GM12891 (cell line): ENCODE measurements around the gene SLC12A1.
A peak's percentile ranks its signal among the peaks of the same experiment; 100 is the strongest.

Experiments
- DNase-seq: peaks from one replicate; pipeline ENCODE4 v3.0.0; 2011; ENCODE audit warnings: low spot score; ENCODE audit not compliant: insufficient read length
- FAIRE-seq: peaks from 2 replicates; lab custom pipeline; 2011; peaks lifted over from hg19 to GRCh38; lab: Jason Lieb, UNC
- PAX5 ChIP-seq: IDR thresholded peaks from 2 replicates; pipeline ENCODE4 v1.6.1; 2011; ENCODE audit warnings: low read length, moderate library complexity, mild to moderate bottlenecking; ENCODE audit not compliant: insufficient read depth, severe bottlenecking
- POLR2A ChIP-seq: IDR thresholded peaks from 2 replicates; pipeline ENCODE4 v1.6.1; 2011; ENCODE audit warnings: low read depth, low read length, control low read depth
- POLR2AphosphoS5 ChIP-seq: IDR thresholded peaks from 2 replicates; pipeline ENCODE4 v1.6.1; 2011; ENCODE audit warnings: low read depth, low read length, control low read depth
- POU2F2 ChIP-seq: IDR thresholded peaks from 2 replicates; pipeline ENCODE4 v1.6.1; 2011; ENCODE audit warnings: low read depth, mild to moderate bottlenecking, control low read depth, low read length, moderate library complexity
- SPI1 ChIP-seq: IDR thresholded peaks from 2 replicates; pipeline ENCODE4 v1.6.1; 2011; ENCODE audit warnings: low read depth, low read length, control low read depth
- TAF1 ChIP-seq: IDR thresholded peaks from 2 replicates; pipeline ENCODE4 v1.6.1; 2011; ENCODE audit warnings: low read depth, low read length, control low read depth

Gene SLC12A1

GRCh38 chr15:48267766-48268165, 61.7 kb downstream of the SLC12A1 start:
- DNase-seq, result no peak
- FAIRE-seq, result no peak
- no peak for TF ChIP-seq TAF1
- no peak for TF ChIP-seq PAX5
- TF ChIP-seq POLR2AphosphoS5, result no peak
- no peak for TF ChIP-seq SPI1
- no peak for TF ChIP-seq POU2F2
- TF ChIP-seq POLR2A, result no peak

GRCh38 chr15:48273049-48273448, 66.9 kb downstream of the SLC12A1 start:
- DNase-seq, result no peak
- TF ChIP-seq POLR2A (no peak), TAF1 (no peak), PAX5 (no peak), POU2F2 (no peak), POLR2AphosphoS5 (no peak), SPI1 (no peak)
- FAIRE-seq, result no peak

GRCh38 chr15:48278666-48279065, 72.6 kb downstream of the SLC12A1 start:
- DNase-seq (no peak), FAIRE-seq (no peak)
- TF ChIP-seq POLR2AphosphoS5 (no peak), POLR2A (no peak), SPI1 (no peak), POU2F2 (no peak), TAF1 (no peak), PAX5 (no peak)

GRCh38 chr15:48279608-48280007, 73.5 kb downstream of the SLC12A1 start:
- no peak for DNase-seq
- FAIRE-seq, result no peak
- TF ChIP-seq TAF1, result no peak
- no peak for TF ChIP-seq PAX5
- no peak for TF ChIP-seq POU2F2
- TF ChIP-seq POLR2AphosphoS5, result no peak
- no peak for TF ChIP-seq SPI1
- no peak for TF ChIP-seq POLR2A

DNA sequence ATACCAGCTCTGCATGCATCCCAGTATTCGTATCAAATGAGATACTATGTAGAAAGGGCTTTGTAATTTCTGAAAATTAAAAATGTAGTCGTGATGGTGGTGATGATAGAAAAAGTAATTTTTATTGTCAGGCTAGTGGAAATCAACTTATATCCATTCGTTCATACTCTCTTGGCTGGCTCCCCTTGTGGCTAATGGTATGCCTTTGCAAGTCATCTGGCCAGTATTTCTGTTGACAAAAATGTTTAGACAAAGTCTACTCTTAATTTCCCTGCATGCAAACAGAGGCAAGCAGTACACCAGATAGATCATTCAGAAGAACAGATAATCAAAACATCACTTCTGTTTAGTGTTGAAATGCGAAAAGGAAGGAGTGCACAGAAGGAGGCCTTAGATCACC, 75.6 kb downstream of the SLC12A1 start:
- FAIRE-seq (no peak), DNase-seq (no peak)
- TF ChIP-seq SPI1 (no peak), POU2F2 (no peak), POLR2AphosphoS5 (no peak), POLR2A (no peak)

DNA sequence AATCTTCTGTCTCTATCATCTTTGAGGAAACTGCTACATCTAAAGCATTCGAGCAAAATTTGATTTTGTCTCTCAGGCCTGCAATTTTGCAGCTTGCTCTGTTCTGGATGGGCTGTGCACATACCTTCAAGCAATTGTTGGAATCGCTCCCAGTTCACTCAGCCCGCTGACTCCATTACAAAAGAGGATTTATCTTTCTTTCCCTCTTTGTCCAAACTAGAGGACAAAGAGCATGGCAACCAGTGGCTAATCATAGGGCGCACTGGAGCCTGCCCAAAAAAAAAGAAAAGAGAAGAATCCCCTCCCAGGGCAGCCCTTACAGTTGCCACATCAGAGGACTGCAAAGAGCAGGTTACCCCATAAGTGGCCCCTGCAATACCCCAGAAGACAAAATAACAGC, 76.1 kb downstream of the SLC12A1 start:
- no peak for DNase-seq
- FAIRE-seq, result no peak
- no peak for TF ChIP-seq POU2F2
- no peak for TF ChIP-seq POLR2A
- no peak for TF ChIP-seq POLR2AphosphoS5
- TF ChIP-seq TAF1, result no peak
- TF ChIP-seq SPI1, result no peak
- no peak for TF ChIP-seq PAX5

- FAIRE-seq (no peak), DNase-seq (no peak)
- TF ChIP-seq POLR2AphosphoS5 (no peak), POLR2A (no peak), POU2F2 (no peak), SPI1 (no peak), TAF1 (no peak), PAX5 (no peak)
Observed at GRCh38 chr15:48283396-48284145, 77.5 kb downstream of the SLC12A1 start.

GRCh38 chr15:48285329-48286214, 79.5 kb downstream of the SLC12A1 start:
- peak; percentile 23 for DNase-seq
- TF ChIP-seq TAF1, result no peak
- no peak for TF ChIP-seq POLR2A
- TF ChIP-seq POLR2AphosphoS5, result no peak
- no peak for TF ChIP-seq SPI1
- TF ChIP-seq PAX5, result no peak
- TF ChIP-seq POU2F2, result no peak
- peak; percentile 81 for FAIRE-seq

DNA sequence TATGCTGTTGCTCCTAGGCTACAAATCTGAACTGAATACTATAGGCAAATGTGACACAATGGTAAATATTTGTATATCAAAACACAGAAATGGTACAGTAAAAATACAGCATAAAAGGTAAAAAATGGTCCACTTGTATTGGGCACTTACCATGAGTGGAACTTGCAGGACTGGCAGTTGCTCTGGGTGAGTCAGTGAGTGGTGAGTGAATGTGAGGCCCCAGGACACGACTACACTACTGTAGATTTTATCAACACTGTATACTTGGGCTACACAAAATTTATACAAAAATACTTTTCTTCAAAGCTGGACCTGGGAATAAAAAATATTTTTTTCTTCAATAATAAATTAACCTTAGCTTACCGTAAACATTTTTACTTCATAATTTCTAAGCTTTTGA, 83.5 kb downstream of the SLC12A1 start:
- DNase-seq (no peak), FAIRE-seq (no peak)
- TF ChIP-seq SPI1, result no peak
- no peak for TF ChIP-seq POLR2AphosphoS5
- TF ChIP-seq POLR2A, result no peak
- TF ChIP-seq TAF1, result no peak
- no peak for TF ChIP-seq POU2F2
- no peak for TF ChIP-seq PAX5

- DNase-seq (no peak), FAIRE-seq (no peak)
- no peak for TF ChIP-seq POLR2A
- no peak for TF ChIP-seq TAF1
- TF ChIP-seq SPI1, result no peak
- no peak for TF ChIP-seq POU2F2
- TF ChIP-seq POLR2AphosphoS5, result no peak
- TF ChIP-seq PAX5, result no peak
Observed at GRCh38 chr15:48292458-48292857, 86.4 kb downstream of the SLC12A1 start.
